ENCODE data around the gene NSD1. TPM values are rescaled to one million over a fixed set of nuclear protein-coding genes. Genes with fewer than 3 reads are reported as not detected.

The NSD1 gene
- total RNA-seq, 1 experiment from 2014 or later = 58.8 TPM

- no peaks in the 10 kb centered on the region for H3K27me3 ChIP-seq (ENCODE audit: insufficient read depth, low read length)
- H3K9me2 ChIP-seq (ENCODE audit: insufficient read depth) = no peaks in the 10 kb centered on the region
- H3K79me2 ChIP-seq (ENCODE audit: insufficient read depth, low read length) = peaks cover 13% of the 10 kb centered on the region
- peaks cover 16 to 50% of the 10 kb centered on the region in 2 experiments for H3K4me1 ChIP-seq (ENCODE audit: control insufficient read depth in 1 of 2, insufficient read depth in 2 of 2, low read length in 2 of 2)
- RAD21 ChIA-PET (ENCODE audit: low non-redundant PET in 1 of 2, low total read pairs in 2 of 2, uncharacterized antibody in 2 of 2, unreplicated experiment in 2 of 2) = no interaction called here
- peaks cover 9 to 13% of the 10 kb centered on the region in 2 experiments; a peak in 3 of 4 replicates for H3K36me3 ChIP-seq (ENCODE audit: control insufficient read depth in 1 of 2, insufficient read depth in 2 of 2, low read length in 2 of 2)
- H3K4me3 ChIP-seq (replicated peaks in 1 of 2; ENCODE audit: low read depth in 1 of 2, low read length in 2 of 2) = no peak overlapping the region
- POLR2A ChIA-PET = no interaction called here
- no peak for ATAC-seq
- intact Hi-C loops (cut with micrococcal nuclease) = loop anchor here (2.0 to 10.0 kb wide), 3 partner anchors 185 to 645 kb away; no protein-coding TSS in a partner anchor
- CTCF ChIA-PET = interaction anchor here (1.1 kb wide), 1 partner anchor 186 kb away, joined by 3 read pairs; no protein-coding TSS in a partner anchor
- BruUV-seq (replicated peaks) = no TSS peak
- no peaks in the 10 kb centered on the region for H4K20me1 ChIP-seq (ENCODE audit: insufficient read depth)
- no peaks in the 10 kb centered on the region for H3K9me3 ChIP-seq (ENCODE audit: control insufficient read depth in 1 of 2, insufficient read depth in 1 of 2, low read depth in 1 of 2, low read length in 2 of 2)
- H3K27ac ChIP-seq (ENCODE audit: low read depth, low read length) = no peak overlapping the region
- H3K9ac ChIP-seq (ENCODE audit: low read length) = no peak overlapping the region
- no peak for DNase-seq (ENCODE audit: low read depth, low spot score)
- peak overlapping the region; percentile 92 for H3K4me2 ChIP-seq (ENCODE audit: low read length)
- TF ChIP-seq ATF3 (IDR thresholded peaks at IDR 0.05) = no peak
- no peak for TF ChIP-seq SIN3A (IDR thresholded peaks at IDR 0.05; ENCODE audit: low read depth)
- TF ChIP-seq ZFX (IDR thresholded peaks at IDR 0.05) = no peak
- TF ChIP-seq MAX (IDR thresholded peaks at IDR 0.05) = no peak
- TF ChIP-seq CBX3 (IDR thresholded peaks at IDR 0.05; ENCODE audit: low read depth) = no peak
- TF ChIP-seq RAD21 (IDR thresholded peaks at IDR 0.05; ENCODE audit: low read depth) = no peak
- TF ChIP-seq EGR1 (IDR thresholded peaks at IDR 0.05; ENCODE audit: low read depth) = no peak
- no peak for TF ChIP-seq REST (IDR thresholded peaks at IDR 0.05; ENCODE audit: low read depth)
- TF ChIP-seq SP1 (IDR thresholded peaks at IDR 0.05; ENCODE audit: low read depth) = no peak
- no peak for TF ChIP-seq EZH2phosphoT487 (IDR thresholded peaks at IDR 0.05; ENCODE audit: borderline replicate concordance)
- no peak for TF ChIP-seq POLR2A (IDR thresholded peaks at IDR 0.05; ENCODE audit: borderline replicate concordance, extremely low read depth, insufficient read depth, insufficient read length)
- TF ChIP-seq FOSL1 (IDR thresholded peaks at IDR 0.05; ENCODE audit: low read depth) = no peak
- no peak for TF ChIP-seq CTCF (IDR thresholded peaks at IDR 0.05 in 2 of 3, conservative IDR thresholded peaks at IDR 0.05 in 1 of 3; ENCODE audit: borderline replicate concordance in 1 of 3, insufficient read depth in 1 of 3, low read depth in 2 of 3, low read length in 2 of 3)
- no peak for TF ChIP-seq YY1 (IDR thresholded peaks at IDR 0.05; ENCODE audit: extremely low read depth, insufficient replicate concordance, low read depth, low read length)
- TF ChIP-seq SRF (IDR thresholded peaks at IDR 0.05; ENCODE audit: low read depth) = no peak
- TF ChIP-seq CEBPB (IDR thresholded peaks at IDR 0.05; ENCODE audit: low read depth) = no peak
- no peak for TF ChIP-seq ZBTB33 (IDR thresholded peaks at IDR 0.05; ENCODE audit: extremely low read depth, insufficient replicate concordance, low read length)
- no peak for TF ChIP-seq TCF7L2 (IDR thresholded peaks at IDR 0.05; ENCODE audit: borderline replicate concordance, extremely low read depth, insufficient read depth, insufficient read length)
- no peak for TF ChIP-seq ELF1 (IDR thresholded peaks at IDR 0.05; ENCODE audit: borderline replicate concordance, low read depth)
- TF ChIP-seq JUND (IDR thresholded peaks at IDR 0.05) = no peak
- no peak overlapping the region for H2AFZ ChIP-seq (ENCODE audit: low read depth, low read length, poor library complexity, severe bottlenecking)
These were observed 166.1 kb downstream of the NSD1 start for GRCh38 chr5:177299697-177300096.

All from HCT116 (cell line).